ENCODE data around the gene LAMTOR2. TPM values are rescaled to one million over a fixed set of nuclear protein-coding genes. Genes with fewer than 3 reads are reported as not detected.
"Not testable (repeated sequence)": the region's sequence is repeated elsewhere in the genome, so short reads cannot be mapped to it uniquely, and the experiment has no call there.

Gene LAMTOR2
- polyA plus RNA-seq, 3 donors = 52.4 to 58.7 (median 55.7) TPM

DNA sequence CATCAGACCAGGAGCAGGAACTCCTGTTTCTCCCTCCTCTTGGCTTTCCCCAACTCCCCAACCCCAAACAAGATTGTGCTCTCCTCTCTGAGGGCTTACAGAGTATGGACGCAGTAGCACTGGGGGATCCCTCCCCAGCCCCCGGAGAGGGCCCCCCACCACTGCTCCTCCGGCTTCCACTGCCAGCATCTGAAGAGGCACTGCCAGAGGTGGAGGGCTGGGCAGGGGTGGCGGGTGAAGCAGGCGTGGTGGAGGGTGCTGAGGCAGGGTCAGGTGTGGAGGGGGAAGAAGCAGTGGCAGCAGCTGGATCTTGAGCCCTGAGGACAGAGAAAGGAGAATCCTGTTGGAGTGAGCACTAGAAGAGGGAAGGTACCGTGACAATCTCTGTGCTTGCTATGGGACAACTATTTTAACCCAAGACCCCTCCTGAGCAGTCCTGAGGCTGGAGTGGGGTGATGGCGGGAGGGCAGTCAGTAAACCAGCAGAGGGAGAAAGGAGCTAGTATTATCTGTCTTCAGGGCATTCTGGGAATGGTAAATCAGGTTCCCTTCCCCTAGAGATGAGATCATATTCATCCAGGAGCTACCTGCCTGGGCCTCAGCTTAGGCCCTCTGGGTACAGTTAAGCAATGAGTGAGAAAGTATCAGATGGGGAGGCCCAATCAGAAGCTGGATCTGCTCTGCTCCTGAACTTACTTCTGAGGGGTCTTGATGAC, 3.4 kb upstream of the LAMTOR2 start:
- DNase-seq (ENCODE audit: low read depth in 3 of 3, low spot score in 2 of 3) = no peak

DNA sequence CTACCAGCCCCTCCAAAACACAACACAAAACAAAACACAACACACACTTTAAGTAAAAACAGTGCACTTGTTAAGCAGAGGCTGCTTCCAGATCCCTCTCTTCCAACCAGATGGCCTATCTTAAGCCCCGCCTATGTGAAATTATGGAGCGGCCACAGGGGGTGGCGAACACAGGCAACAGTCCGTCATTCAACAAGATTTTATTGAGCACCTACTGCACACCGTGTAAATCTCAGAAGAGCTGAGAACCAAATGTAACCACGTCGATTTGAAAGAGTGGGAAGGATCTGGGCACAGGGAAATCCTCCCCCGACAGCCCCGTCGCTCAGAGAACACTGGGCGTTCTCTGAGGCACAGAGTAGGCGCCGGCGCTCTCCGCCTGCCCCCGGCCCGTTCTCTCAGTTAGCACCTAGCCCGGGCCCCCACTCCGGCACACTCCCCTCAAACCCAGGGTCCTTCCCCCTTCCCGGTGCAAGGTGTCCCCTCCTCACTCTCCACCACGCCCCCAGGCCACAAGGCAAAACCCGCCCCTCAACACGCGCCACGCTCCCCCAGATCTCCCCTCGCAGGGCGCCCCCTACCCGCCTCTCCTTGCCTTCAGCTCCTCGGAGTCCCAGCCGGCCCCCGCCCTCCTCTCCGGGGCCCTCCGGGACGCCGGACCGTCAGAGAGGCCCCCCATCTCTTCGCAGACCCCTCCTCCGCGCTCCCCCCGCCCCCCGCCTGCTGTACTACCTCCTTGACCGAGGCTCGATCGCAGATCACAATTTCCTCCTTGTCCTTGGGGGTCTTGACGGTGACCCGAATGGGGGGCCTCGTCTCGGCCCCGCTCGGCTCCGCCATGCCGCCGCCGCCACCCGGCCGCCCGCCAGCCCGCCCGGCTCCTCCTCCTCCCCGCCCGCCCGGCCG, 1.5 kb upstream of the LAMTOR2 start:
- DNase-seq (ENCODE audit: low read depth in 3 of 3, low spot score in 2 of 3) = peak in 1 of 3 donors; percentile 53

DNA sequence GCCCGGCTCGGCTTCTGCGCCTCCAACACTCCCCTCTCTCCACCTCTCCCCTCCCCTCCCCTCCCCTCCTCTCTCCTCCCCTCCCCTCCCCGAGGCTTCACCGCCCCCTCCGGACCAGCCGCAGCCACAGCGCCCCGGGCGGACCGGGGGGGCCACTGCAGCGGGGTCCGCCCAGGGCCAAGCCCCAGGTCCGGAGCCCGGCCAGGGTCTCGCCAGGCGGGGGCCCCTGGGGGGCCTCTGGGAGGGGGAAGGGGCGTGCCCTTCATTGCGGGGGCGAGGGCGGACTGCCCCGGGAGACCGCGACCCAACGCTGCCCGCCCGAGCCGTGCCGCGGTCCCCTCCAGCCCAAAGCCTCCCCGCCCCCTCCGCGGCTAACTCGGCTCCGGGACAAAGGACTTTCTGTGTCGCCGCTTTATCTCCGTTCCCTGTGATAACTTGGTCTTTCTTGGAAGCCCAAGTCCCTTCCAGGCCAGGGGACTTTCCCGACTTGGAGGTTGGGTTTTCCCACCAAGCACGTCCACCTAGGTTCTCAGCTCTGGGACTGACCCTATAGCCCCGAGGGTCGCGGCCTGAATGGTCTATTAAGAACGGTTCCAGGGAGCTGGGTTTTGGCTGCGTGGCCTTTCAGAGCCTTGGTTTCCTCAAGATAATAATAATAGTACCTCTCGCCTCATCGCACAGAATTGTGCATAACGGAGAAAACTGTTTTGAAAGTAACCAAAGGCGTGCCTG, 648 bp upstream of the LAMTOR2 start, which contains the start of gene UBQLN4:
TSS of gene UBQLN4 (minus strand) at position 31 of the 732 bp plus-strand sequence. CDS start 97 bp downstream, outside the sequence.
- DNase-seq (ENCODE audit: low read depth in 3 of 3, low spot score in 2 of 3) = peak in 2 of 3 donors; percentile 74 to 77

DNA sequence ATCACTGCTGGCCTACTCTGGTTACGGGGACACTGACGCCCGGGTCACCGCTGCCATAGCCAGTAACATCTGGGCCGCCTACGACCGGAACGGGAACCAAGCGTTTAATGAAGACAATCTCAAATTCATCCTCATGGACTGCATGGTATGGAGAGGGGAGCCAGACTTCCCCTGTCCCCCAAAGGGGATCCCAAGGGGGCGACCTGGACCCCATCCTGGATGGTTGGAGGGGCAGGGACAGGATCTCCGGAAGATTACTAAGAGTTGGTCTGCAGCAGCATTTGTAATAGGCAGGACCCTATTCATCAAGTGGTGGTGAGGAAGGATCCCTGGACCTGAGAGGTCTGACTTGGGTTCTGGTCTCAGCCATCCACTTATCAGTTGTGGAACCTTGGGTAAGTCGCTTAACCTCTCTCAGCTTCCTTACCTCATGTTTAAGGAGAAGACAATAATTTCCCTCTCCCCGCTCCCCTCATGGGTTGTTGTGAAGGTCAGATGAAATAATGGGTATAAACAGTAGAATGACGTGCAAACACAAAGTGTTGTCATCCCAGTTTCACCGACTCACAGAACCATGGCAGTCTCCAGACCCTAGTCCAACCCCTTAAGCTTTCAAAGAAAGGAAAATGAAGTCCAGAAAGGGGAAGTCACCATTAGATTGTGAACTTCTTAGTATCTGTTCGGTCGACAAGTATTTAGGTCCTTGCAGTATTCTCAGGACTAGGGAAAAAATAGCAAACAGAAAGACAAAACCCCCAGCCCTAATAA, 883 bp downstream of the LAMTOR2 start:
- DNase-seq (ENCODE audit: low read depth in 3 of 3, low spot score in 2 of 3) = no peak

DNA sequence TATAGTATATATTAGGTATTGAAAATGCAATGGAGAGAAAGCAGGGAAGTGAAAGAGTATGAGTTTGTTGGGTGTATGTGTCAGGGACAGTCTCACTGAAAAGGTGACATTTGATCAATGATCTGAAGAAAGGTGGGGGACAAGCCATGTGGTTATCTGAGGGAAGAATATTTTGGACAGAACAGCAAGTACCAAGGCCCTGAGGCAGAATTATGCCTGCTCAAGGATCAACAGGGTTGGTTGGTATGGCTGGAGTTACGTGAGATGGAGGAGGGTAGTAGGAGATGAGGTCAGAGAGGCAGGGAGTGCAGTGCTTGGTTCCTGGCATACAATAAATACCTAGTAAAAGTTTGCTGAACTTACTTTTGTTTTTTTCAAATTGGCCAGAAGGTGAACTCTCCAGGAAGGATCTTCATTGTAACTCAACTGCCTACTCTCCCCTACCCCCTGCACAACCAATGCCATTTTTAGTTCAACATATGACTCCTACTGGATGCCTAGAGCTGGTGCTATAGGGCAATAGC, 1.8 kb downstream of the LAMTOR2 start:
- no peak for DNase-seq (ENCODE audit: low read depth in 3 of 3, low spot score in 2 of 3)

DNA sequence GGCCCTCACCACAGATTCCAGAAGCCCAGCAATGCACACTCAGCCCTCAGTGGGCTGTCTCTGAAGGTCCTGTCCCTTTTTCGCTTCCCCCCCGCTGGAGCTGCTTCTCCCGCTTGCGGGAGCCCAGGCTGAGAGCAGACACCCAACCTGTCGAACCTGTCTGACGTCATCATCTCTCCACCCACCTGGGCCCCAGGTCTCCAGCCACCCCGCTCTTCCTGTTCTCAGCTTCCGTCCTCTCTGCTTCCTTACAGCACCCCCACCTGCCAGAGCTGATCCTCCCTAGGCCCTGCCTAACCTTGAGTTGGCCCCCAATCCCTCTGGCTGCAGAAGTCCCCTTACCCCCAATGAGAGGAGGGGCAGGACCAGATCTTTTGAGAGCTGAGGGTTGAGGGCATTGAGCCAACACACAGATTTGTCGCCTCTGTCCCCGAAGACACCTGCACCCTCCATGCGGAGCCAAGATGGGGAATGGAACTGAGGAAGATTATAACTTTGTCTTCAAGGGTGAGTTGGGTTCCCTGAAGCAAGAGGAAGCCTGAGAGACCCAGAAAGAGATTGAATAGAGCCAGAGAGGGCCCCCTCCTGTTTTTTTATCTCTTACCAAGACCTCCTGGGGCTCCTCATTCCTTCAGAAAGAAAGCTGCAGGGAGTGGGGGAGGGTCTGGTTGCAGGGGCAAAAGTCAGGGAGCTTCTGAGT, 6.5 kb downstream of the LAMTOR2 start, which contains the start of gene RAB25:
TSS of gene RAB25 (plus strand) at position 224 of the 700 bp plus-strand sequence. CDS start at position 465, 241 bp downstream.
- no peak for DNase-seq (ENCODE audit: low read depth in 3 of 3, low spot score in 2 of 3)

DNA sequence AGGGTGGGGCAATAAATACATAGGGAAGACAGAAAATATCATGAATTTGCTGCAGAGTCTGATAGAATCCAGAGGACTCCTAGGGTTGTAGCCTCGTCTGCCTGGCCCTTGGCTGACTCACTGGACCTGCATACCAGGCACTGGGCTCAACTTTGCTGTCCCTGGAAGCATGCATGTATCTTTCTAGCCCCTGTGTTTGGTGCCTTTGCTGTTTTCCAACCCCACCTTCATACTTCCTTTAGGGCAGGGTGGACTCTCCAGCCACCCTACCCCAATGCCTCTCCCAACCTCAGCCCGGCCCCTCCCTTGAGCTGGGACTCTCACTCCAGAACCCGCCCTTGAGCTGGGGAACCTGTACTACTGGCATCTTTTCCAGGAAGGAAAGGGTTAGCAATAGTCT, 7.6 kb downstream of the LAMTOR2 start:
- DNase-seq (ENCODE audit: low read depth in 3 of 3, low spot score in 2 of 3) = no peak

DNA sequence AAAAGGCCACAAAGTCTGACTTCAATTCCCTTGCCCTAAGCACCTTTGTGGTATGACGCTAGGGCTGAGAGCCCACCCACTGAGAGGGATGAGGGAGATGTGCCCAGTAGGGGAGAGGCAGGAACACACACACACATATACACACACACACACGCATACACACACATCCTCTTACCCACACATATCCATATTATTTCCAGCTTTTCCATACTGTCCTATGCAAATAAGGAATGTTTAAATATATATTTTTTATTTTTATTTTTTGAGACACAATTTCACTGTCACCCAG, 9.4 kb downstream of the LAMTOR2 start:
- no peak for DNase-seq (ENCODE audit: low read depth in 3 of 3, low spot score in 2 of 3)

DNA sequence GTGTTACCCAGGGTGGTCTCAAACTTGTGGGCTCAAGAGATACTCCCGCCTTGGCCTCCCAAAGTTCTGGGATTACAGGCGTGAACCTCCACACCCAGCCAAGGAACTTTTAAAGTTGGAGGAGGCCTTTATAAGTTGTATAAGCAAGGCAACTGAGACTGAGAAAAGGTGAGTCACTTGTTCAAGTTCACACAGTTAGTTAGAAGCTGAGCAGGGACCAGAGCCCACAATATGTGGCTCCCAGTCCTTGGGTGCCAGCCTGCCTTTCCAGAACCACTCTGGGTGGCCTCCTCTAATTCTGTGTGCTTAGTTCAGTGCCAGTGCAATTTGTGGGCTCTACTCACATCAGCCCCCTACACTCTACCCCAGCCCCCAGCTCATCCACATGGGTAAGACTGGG, 10.0 kb downstream of the LAMTOR2 start:
- DNase-seq (ENCODE audit: low read depth in 3 of 3, low spot score in 2 of 3) = no peak

DNA sequence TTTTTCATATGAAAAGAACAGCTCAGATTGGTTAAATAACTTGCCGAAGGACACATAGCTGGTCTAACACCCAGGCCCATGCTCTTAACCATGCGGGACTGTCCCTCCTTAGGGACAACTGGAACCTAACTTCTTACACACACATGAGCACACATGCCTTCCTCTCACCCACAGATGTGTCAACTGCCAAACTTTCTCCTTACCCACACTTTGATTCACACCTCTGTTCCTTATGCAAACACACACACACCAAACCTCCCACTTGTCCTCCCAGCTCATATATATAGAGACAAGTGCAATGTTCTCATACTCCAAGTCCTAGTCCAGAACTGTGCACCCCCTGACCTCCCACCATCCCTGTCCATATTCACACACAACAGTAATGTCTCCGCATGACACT, 10.6 kb downstream of the LAMTOR2 start:
- DNase-seq (ENCODE audit: low read depth in 3 of 3, low spot score in 2 of 3) = no peak

DNA sequence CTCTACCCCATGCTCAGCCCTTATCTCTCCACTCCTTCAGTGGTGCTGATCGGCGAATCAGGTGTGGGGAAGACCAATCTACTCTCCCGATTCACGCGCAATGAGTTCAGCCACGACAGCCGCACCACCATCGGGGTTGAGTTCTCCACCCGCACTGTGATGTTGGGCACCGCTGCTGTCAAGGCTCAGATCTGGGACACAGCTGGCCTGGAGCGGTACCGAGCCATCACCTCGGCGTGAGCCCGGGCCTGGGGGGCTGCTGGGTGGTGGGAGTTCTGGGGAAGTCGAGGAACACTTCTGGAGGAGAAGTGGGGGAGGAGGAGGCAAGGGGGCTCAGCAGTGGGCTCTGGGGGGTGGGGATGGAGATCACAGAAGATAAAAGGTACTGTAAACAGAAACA, 11.3 kb downstream of the LAMTOR2 start:
- DNase-seq (ENCODE audit: low read depth in 3 of 3, low spot score in 2 of 3) = no peak

DNA sequence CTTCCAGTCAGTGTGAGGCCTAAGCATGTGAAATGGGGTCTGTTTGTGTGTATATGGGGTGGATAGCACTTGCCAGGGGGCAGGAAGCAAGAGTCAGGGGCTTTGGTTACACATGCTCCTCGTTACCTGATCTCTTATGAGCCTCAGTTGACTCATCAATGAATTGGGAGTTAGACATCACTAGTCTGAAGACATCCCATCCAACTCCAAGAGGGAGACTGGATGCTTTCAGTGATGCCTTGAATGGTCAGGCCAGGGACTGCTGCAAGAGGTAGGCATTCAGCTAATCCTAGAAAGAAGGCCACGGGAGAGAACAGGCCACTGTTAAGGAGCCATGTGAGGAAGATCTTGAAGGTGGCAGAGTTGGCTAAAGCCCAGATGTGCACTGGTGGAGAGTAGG, 12.7 kb downstream of the LAMTOR2 start:
- DNase-seq (ENCODE audit: low read depth in 3 of 3, low spot score in 2 of 3) = no peak

DNA sequence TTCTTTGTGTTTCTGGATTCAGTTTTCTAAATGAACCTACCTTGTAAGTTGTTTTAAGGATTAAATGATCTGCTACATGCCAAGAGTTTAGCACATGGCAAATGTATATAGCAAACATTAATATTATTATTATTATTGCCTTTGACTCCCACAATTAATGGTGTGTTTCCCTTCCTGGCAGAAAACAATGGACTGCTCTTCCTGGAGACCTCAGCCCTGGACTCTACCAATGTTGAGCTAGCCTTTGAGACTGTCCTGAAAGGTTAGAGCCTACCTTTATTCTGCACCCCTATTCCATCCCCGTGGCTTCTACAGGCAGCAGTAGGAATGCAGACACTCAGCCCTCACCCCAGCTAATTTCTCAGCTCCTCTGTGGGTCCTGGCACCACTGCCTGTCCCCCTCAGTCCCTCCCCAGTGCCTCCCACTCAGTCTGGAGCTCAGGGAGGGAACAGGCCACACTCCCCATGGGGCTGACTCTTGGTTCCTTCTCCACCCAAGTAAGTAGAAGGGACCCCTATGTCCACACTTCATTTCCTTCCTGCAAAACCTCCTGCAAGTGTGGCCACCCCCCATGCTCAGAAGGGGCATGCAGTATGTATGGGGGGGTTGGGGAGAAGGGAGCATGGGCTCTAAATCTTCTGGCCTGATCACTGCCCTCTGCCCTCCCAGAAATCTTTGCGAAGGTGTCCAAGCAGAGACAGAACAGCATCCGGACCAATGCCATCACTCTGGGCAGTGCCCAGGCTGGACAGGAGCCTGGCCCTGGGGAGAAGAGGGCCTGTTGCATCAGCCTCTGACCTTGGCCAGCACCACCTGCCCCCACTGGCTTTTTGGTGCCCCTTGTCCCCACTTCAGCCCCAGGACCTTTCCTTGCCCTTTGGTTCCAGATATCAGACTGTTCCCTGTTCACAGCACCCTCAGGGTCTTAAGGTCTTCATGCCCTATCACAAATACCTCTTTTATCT, 15.2 kb downstream of the LAMTOR2 start:
- no peak for DNase-seq (ENCODE audit: low read depth in 3 of 3, low spot score in 2 of 3)

DNA sequence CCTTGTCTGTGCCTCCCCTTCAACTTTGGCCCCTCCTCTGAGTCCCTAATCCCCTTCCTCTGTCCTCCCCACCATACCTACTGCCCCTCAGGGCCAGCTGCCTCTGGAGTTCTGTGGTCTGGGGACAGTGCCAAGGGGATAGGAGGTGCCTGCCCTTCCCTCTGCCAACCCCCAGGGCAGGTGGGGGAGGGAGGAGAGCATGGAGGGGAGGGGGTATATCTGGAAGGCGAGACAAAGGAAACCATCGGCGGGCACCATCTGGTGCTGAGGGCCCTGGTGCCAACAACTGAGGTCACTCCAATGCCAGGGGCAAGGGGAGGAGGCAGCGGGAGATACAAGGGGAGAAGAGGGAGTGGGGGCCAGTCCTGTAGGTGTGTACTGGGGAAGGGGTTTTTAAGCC, 16.0 kb downstream of the LAMTOR2 start:
- DNase-seq (ENCODE audit: low read depth in 3 of 3, low spot score in 2 of 3) = no peak

DNA sequence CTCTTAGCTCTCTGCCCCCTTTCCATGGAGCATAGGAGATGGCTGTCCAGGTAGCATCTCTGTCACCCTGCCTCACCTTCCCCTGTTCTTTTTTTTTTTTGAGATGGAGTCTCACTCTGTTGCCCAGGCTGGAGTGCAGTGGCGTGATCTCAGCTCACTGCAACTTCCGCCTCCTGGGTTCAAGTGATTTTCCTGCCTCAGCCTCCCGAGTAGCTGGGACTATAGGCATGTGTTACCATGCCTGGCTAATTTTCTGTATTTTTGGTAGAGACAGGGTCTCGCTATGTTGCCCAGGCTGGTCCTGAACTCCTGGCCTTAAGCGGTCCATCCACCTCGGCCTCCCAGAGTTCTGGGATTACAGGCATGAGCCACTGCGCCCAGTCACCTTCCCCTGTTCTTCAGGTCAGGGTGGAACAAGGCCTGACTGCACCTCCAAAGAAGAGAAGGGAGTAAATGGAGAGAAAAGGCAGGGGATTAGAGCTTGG, 16.8 kb downstream of the LAMTOR2 start:
- not testable (repeated sequence) for DNase-seq (ENCODE audit: low read depth in 3 of 3, low spot score in 2 of 3)

DNA sequence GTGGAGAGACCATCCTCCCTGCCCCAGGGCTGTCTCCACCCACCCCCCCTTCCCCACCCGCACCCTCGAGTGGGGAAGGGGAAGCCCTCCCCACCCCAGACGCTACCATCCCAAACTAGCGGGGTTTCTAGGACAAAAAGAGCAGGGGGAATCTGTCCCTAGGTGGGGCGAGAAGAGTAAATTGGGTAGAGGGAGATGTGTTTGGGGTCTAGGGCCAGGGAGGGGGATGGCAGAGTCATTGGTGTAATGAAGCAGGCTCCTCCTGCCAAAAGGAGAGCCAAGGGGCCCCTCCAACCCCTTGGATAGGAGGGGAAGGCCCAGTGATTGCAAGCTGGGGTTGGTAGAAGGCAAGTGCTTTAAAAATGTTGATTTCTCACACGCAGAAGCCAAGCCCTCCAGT, 17.7 kb downstream of the LAMTOR2 start:
- DNase-seq (ENCODE audit: low read depth in 3 of 3, low spot score in 2 of 3) = no peak

DNA sequence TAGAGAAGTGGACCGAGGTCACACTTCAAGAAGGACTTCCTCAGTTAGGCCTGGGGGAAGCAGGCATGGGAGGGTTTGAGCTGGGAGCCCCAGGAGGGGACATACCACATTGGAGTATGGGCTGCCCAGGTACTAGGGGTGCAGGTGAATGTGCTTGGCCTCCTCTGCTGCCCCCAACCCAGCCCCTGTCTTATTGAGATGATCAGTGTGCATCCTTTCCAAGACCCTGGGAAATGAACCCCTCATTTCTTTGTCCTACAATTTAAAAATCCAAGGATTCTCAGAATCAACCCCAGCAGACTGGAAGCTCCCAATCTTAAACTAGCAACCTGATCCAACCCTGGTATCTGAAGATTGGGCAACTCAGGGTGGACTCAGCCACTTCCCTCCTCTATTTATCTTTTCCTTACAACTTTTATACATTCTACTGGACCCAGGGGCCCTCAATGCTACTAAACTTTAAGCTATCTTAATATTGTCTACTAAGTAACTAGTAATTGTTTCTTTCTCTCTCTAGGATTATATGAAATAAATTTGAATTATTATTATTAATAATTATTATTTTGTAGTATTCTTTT, 18.6 kb downstream of the LAMTOR2 start:
- DNase-seq (ENCODE audit: low read depth in 3 of 3, low spot score in 2 of 3) = no peak

DNA sequence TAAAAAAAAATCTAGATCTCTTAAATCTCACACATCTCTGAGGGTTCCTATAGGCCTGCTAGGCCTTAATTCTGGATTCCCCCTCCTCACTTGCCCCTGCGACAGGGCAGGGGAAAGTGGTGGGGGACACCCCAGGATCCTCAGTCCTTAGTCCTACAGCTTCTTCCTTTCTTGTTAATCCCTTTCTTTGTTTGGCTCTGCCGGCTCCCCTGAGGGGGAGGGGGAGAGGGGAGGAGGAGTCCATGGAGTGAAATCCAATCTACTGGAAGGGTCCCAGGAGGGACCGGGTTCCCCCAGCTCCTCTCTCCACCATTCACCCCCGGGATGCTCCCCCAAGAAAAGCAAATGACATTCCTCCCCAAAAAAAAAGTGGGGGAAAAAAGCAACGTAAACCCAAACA, 19.2 kb downstream of the LAMTOR2 start:
- DNase-seq (ENCODE audit: low read depth in 3 of 3, low spot score in 2 of 3) = no peak

All from right renal cortex interstitium (tissue), 3 donors.